ENCODE measurements around the gene ARL4D.

ARL4D gene

GRCh38 chr17:43445009-43445589 lies 46.3 kb downstream of the ARL4D start:
- H3K4me3 ChIP-seq (ENCODE audit: control insufficient read depth, low read depth, low read length): no peak overlapping the region
- TF ChIP-seq CTCF (IDR thresholded peaks at IDR 0.05; ENCODE audit: control insufficient read depth, insufficient read depth, low read depth, low read length, missing control alignments): no peak
- no peak for DNase-seq (ENCODE audit: low read depth)

DNA sequence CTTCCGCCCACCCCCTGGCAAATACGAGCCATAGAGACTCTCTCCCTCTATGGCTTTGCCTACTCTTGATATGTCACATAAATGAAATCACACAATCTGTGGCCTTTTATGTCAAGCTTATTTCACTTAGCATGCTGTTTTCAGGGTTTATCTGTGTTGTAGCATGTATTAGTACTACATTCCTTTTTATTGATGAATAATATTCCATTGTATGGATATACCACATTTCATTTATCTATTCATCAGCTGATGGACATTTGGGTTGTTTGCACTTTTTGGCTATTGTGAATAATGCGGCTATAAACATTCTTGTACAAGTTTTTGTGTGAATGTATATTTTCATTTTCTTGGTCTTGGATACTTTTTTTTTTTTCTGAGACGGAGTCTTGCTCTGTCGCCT lies 48.0 kb downstream of the ARL4D start:
- no peak for TF ChIP-seq CTCF (IDR thresholded peaks at IDR 0.05; ENCODE audit: control insufficient read depth, insufficient read depth, low read depth, low read length, missing control alignments)
- H3K4me3 ChIP-seq (ENCODE audit: control insufficient read depth, low read depth, low read length): no peak overlapping the region
- DNase-seq (ENCODE audit: low read depth): no peak

- H3K4me3 ChIP-seq (ENCODE audit: control insufficient read depth, low read depth, low read length): no peak overlapping the region
- no peak for TF ChIP-seq CTCF (IDR thresholded peaks at IDR 0.05; ENCODE audit: control insufficient read depth, insufficient read depth, low read depth, low read length, missing control alignments)
- DNase-seq (ENCODE audit: low read depth): no peak
These were observed 50.1 kb downstream of the ARL4D start for GRCh38 chr17:43448720-43449469.

GRCh38 chr17:43449470-43450248 lies 50.9 kb downstream of the ARL4D start:
- no peak for DNase-seq (ENCODE audit: low read depth)
- no peak overlapping the region for H3K4me3 ChIP-seq (ENCODE audit: control insufficient read depth, low read depth, low read length)
- no peak for TF ChIP-seq CTCF (IDR thresholded peaks at IDR 0.05; ENCODE audit: control insufficient read depth, insufficient read depth, low read depth, low read length, missing control alignments)

All from AG09309 (cell line).